Right cardiac atrium (tissue), 5 donors: ENCODE measurements around the gene HOXB8. TPM values are rescaled to one million over a fixed set of nuclear protein-coding genes. Genes with fewer than 3 reads are reported as not detected.

ENCODE experiments used
- ATAC-seq, 2 donors: fragments of 200-7000 bp; cut with Tn5 transposase; one replicate each; pipeline versions ENCODE4 v1.8.0 to v1.9.1; 2020; ENCODE audit warnings: moderate library complexity in 2 of 2, mild to moderate bottlenecking in 1 of 2
- DNase-seq, 3 donors: peaks; one replicate each; pipeline ENCODE4 v3.0.0-alpha.2; 2020
- H3K27ac ChIP-seq: one replicate; pipeline ENCODE4 v1.5.1; 2013; ENCODE audit warnings: mild to moderate bottlenecking, low read length, control low read depth, moderate library complexity
- H3K27me3 ChIP-seq: one replicate; pipeline ENCODE4 v1.6.1; 2013; ENCODE audit not compliant: control insufficient read depth, insufficient read depth
- H3K4me1 ChIP-seq: one replicate; pipeline ENCODE4 v1.6.1; 2013; ENCODE audit warnings: low read length; ENCODE audit not compliant: control insufficient read depth, insufficient read depth
- H3K4me3 ChIP-seq: one replicate; pipeline ENCODE4 v1.5.1; 2013; ENCODE audit warnings: low read length, control low read depth
- H3K9me3 ChIP-seq: one replicate; pipeline ENCODE4 v1.6.1; 2013; ENCODE audit warnings: low read length; ENCODE audit not compliant: control insufficient read depth
- WGBS: extraction: QIAGEN DNeasy Blood & Tissue Kit; methylation state at CpG from one replicate; pipeline ENCODE4 v1.1.7; 2013; 5-methylcytosine and 5-hydroxymethylcytosine counted together
- intact Hi-C, 4 donors: fragments of 100-400 bp; cut with DNase I; formaldehyde crosslinking; loops; one replicate each; pipeline versions ENCODE4 v1.11.0 to v1.14.0; 2022 to 2023
- polyA plus RNA-seq: library from polyadenylated mRNA; stranded (reverse); fragments of 200-250 nt; gene quantifications from one replicate; pipeline ENCODE4 v1.2.3, GENCODE V29; 2013
- total RNA-seq, 4 donors: library from RNA; stranded (reverse); fragmentation: NEBNext Ultra II Directional; extraction: Animal tissue kit (Norgen Biotek cat#: 25700); gene quantifications; one replicate each; pipeline ENCODE4 v1.2.1, GENCODE V29; 2021
- donor health status: healthy with polysubstance abuse.
- donor health status: DM: no; HTN: yes; CAD: no.
- donor health status: DM: no; HTN: no; CAD: no.
- donor health status: DM: no; HTN: yes; CAD: no; lungs with severe emphysema.
- donor health status: DM: yes; HTN: yes; CAD: no.

Gene HOXB8
- total and polyA plus RNA-seq, 5 donors = not detected

DNA sequence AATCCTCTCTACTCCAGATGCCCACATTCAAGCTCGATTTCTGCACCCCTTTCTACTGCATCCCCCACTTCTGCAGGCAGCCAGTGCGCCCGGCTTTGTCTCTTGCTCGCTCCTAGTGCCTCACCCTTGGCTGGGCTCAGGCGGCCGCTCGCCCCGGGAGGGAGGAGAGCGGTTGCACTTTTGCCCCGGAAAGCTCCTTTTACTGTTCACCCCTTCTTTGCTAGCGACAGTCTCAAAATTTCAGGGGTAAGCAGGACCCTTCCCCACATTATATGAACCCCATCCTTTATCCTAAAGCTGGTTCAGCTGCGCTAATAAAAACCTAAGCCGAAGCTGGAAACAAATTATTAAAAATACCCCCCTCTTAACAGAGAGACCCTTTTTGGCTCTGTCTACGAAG is 22.5 kb downstream of the HOXB8 start:
- no peaks in the 10 kb centered on the region for H3K4me1 ChIP-seq
- intact Hi-C loops = loop anchor here in 2 of 4 donors (10.0 kb wide), 2 partner anchors 238 to 258 kb away; no protein-coding TSS in a partner anchor
- H3K9me3 ChIP-seq = no peaks in the 10 kb centered on the region
- whole genome bisulfite sequencing = 10% methylated on average over 14 of the region's 14 CpGs
- peak overlapping the region; percentile 12 for H3K4me3 ChIP-seq
- no peaks in the 10 kb centered on the region for H3K27me3 ChIP-seq
- no peak for DNase-seq
- ATAC-seq = peak in 1 of 2 donors; percentile 13
- H3K27ac ChIP-seq = no peak overlapping the region

DNA sequence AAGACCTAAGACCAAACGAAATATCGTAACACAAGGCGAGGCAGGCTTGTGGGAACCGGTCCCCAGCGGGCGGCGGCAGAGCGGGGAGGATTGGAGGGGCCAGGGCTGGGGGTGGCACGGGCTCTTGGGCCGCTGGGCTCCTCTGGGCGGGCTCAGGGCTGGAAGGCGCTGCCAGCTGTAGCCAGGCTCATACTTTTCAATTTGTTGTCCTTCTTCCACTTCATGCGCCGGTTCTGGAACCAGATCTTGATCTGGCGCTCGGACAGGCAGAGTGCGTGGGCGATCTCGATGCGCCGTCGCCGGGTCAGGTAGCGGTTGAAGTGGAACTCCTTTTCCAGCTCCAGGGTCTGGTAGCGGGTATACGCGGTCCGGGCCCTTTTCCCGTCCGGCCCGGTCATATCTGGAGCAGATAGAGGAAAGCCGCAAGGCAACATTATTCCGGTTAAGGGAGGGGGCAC is 23.0 kb downstream of the HOXB8 start:
- H3K4me3 ChIP-seq = peak overlapping the region; percentile 12
- no peaks in the 10 kb centered on the region for H3K4me1 ChIP-seq
- no peaks in the 10 kb centered on the region for H3K9me3 ChIP-seq
- no peak overlapping the region for H3K27ac ChIP-seq
- intact Hi-C loops = loop anchor here in 2 of 4 donors (10.0 kb wide), 2 partner anchors 237 to 257 kb away; no protein-coding TSS in a partner anchor
- WGBS = 24% methylated on average over 33 of the region's 33 CpGs
- DNase-seq (no peak), ATAC-seq (no peak)
- H3K27me3 ChIP-seq = no peaks in the 10 kb centered on the region

GRCh38 chr17:48591255-48592056 is 23.6 kb downstream of the HOXB8 start:
- intact Hi-C loops = loop anchor here in 2 of 4 donors (10.0 kb wide), 2 partner anchors 237 to 257 kb away; no protein-coding TSS in a partner anchor
- WGBS = 90% methylated on average over 10 of the region's 10 CpGs
- DNase-seq (no peak), ATAC-seq (no peak)
- H3K4me1 ChIP-seq = no peaks in the 10 kb centered on the region
- no peak overlapping the region for H3K27ac ChIP-seq
- H3K27me3 ChIP-seq = no peaks in the 10 kb centered on the region
- H3K9me3 ChIP-seq = no peaks in the 10 kb centered on the region
- H3K4me3 ChIP-seq = no peak overlapping the region

DNA sequence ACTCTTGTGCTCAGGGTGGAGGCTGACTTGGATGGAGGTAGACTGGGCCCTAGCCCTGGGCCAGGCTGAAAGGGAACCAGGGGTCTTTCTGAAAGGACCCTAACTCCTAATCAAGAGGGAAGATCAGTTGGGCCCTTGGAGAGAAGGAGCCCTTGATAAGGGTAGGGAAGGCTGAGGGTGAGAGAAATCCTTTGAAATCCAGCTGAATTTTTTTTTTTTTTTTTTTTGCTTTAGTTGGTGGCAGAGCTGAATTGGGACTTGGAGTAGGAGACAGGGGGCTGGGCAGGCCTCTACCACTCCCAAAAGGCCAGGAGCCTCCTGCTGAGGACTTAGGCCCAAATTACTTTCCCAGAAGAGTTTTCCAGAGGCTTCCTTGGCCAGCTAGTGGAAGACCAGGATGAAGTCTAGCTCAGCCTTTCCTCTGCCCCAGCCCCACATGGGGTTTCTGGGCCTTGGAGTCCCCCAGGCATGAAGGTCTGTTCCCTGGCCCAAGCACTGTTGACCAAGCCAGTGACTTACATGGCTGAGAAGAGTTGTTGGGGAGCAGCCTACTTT is 24.4 kb downstream of the HOXB8 start:
- H3K9me3 ChIP-seq = no peaks in the 10 kb centered on the region
- H3K4me3 ChIP-seq = no peak overlapping the region
- intact Hi-C loops = loop anchor here in 2 of 4 donors (10.0 kb wide), 2 partner anchors 236 to 256 kb away; no protein-coding TSS in a partner anchor
- H3K27me3 ChIP-seq = no peaks in the 10 kb centered on the region
- no peak for DNase-seq
- no peaks in the 10 kb centered on the region for H3K4me1 ChIP-seq
- no peak for ATAC-seq
- H3K27ac ChIP-seq = no peak overlapping the region

DNA sequence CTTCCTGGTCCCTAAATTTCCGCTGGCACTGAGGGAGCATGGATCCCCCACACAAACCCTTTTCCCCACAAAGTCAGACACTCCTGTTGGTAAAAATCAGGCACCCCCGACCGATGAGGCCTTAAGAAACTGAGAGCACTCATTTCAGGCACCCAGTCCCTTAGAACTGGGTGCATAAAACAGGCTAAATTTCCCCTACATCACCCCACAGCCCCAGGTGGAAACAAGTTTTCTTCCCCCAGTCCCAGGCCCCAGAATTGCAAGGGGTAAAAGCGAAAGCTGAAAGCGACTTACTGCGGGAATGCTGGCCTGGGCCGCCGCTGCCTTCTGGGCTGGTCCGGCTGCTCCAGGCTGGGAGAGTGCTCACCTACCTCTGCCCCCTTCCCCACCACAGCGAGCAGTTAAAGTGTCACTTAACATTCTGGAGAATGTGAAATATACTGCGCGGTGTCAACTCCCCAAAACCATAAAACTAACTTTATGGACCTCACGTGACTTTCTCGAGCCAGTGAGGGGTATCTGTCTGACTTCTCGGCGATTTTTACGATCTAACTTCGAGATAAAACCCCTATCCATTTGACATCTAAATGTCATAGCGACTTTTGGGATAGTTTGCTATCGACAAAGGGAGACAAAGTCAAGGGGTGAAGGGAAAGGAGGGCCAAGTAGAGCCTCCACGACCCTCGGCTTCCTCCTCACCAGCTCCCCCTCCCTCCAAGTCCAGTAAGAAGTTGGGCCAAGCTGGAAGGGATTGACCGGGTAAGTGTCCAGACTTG is 25.1 kb downstream of the HOXB8 start, which contains the start of gene HOXB3:
Gene HOXB3, minus strand, starts transcription at position 411 of the 776 bp plus-strand sequence. CDS start 37,767 bp downstream, outside the sequence.
- no peaks in the 10 kb centered on the region for H3K4me1 ChIP-seq
- no peaks in the 10 kb centered on the region for H3K27me3 ChIP-seq
- intact Hi-C loops = loop anchor here in 2 of 4 donors (10.0 kb wide), 2 partner anchors 235 to 255 kb away; no protein-coding TSS in a partner anchor
- H3K4me3 ChIP-seq = no peak within 1 kb of the TSS
- ATAC-seq (no peak), DNase-seq (no peak)
- 59% methylated on average over 23 of the region's 23 CpGs for WGBS
- H3K27ac ChIP-seq = no peak within 1 kb of the TSS
- H3K9me3 ChIP-seq = no peaks in the 10 kb centered on the region

- 41% methylated on average over 10 of the region's 10 CpGs for WGBS
- no peak for ATAC-seq
- Histone ChIP-seq H3K9me3 (no peaks in the 10 kb centered on the region), H3K4me1 (no peaks in the 10 kb centered on the region), H3K27ac (no peak overlapping the region), H3K27me3 (no peaks in the 10 kb centered on the region), H3K4me3 (no peak overlapping the region)
- DNase-seq = no peak
- intact Hi-C loops = no loop called here
These were observed 25.8 kb downstream of the HOXB8 start for GRCh38 chr17:48589060-48589830.

- no peak for ATAC-seq
- no peak for DNase-seq
- intact Hi-C loops = no loop called here
- 39% methylated on average over 2 of the region's 2 CpGs for WGBS
- Histone ChIP-seq H3K4me3 (no peak overlapping the region), H3K27ac (no peak overlapping the region), H3K9me3 (no peaks in the 10 kb centered on the region), H3K4me1 (no peaks in the 10 kb centered on the region), H3K27me3 (no peaks in the 10 kb centered on the region)
These were observed 26.6 kb downstream of the HOXB8 start for GRCh38 chr17:48588528-48588927.

DNA sequence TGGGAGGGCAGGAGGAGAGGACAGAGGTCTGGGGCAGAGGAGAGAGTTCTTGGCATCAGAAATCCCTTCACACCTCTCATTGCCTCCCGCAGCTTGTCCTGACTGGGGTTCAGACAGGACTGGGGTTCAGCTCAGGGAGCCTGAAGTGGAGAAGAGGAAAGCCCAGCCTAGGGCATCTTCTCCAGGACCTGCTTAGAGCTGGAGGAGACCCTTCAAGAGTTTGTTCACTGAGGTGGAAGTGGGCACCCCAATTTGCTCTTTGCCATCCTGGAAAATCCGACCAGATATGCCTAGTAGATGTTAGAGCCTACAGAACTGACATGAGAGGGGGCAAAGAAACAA is 27.0 kb downstream of the HOXB8 start:
- Histone ChIP-seq H3K4me3 (no peak overlapping the region), H3K27me3 (no peaks in the 10 kb centered on the region), H3K9me3 (no peaks in the 10 kb centered on the region), H3K27ac (no peak overlapping the region), H3K4me1 (no peaks in the 10 kb centered on the region)
- DNase-seq (no peak), ATAC-seq (no peak)
- 64% methylated on average over 2 of the region's 2 CpGs for WGBS
- intact Hi-C loops = no loop called here

GRCh38 chr17:48587276-48588073 is 27.6 kb downstream of the HOXB8 start:
- Histone ChIP-seq H3K27ac (no peak overlapping the region), H3K4me1 (no peaks in the 10 kb centered on the region), H3K4me3 (no peak overlapping the region), H3K9me3 (no peaks in the 10 kb centered on the region), H3K27me3 (no peaks in the 10 kb centered on the region)
- DNase-seq (no peak), ATAC-seq (no peak)
- WGBS = 47% methylated on average over 5 of the region's 5 CpGs
- intact Hi-C loops = no loop called here
